ENCODE data around the gene ENTPD6.

Gene ENTPD6

DNA sequence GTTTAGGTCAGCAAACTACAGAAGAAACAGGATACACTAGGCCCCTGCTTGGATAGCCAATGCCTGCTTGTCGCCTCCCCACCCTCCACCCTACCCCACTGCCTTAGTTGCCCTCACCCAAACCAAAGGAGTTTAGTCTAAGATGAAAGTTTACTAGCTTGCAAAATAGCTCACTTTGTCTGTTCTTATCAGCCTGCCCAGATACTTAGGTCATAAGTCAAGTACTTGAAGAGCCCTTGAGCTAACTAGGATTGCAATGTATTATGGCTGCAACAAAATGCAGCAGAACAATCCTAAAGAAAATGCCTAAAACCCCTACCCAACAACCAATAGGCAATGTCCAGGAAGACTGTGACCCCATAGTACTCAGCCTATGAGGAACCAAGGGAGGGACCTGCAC lies 7.3 kb upstream of the ENTPD6 start:
- DNase-seq (ENCODE audit: low read depth) = no peak

DNA sequence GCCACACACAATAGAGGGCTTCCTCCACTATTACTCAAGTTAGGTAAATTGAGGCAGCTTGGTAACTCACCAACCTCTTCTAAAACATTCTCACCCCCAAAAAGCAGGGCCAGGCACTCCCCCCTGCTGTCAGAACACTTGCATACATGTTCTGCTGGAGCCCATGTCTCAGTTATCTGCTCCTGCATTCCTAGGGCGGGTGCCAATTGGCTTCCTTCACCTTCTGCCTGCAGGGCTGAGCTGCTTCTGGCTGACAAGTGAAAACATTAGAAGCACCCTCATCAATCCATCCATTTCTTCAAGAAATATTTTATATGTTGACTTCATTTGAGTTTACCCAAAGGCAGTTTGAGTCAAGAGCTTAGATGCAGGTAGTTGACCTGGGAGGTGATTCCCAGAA lies 4.5 kb upstream of the ENTPD6 start:
- DNase-seq (ENCODE audit: low read depth) = no peak

DNA sequence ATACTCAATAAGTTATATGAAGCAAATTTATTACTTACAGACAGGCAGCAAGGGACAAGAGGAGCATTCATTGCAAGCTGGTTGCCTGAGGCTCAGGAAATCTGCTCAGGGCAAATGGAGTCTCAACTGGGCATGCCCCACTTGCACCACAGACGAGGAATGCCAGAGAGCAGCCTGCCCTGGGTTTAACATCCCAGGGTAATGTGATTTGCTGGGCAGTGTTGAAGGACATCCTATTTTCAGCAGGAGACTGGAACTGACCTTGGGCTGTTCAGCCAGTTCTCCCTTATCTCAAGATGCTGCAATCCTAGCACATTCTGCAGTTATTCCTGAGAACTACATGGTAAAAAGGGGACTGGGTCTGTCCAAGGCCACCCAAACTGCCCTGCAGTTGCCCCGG lies 3.8 kb upstream of the ENTPD6 start:
- DNase-seq (ENCODE audit: low read depth) = no peak

DNA sequence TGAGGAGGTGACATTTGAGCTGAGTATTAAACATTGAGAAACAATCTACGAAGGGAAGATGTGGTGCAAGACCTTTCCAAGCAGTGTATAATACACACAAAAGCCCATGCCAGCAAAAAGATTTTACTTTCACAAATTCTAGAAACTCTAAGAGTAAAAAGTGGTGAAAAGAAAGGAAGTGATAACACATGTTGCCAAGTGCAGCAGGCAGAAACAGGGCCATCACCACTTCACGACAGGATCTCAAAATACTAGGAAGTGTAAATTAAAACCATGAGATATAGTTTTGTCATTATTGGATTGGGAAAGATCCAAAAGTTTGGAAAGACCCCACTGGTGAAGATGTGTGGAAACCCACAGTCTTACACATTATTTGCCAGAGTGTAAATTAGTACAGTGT lies 1.7 kb upstream of the ENTPD6 start:
- no peak for DNase-seq (ENCODE audit: low read depth)

DNA sequence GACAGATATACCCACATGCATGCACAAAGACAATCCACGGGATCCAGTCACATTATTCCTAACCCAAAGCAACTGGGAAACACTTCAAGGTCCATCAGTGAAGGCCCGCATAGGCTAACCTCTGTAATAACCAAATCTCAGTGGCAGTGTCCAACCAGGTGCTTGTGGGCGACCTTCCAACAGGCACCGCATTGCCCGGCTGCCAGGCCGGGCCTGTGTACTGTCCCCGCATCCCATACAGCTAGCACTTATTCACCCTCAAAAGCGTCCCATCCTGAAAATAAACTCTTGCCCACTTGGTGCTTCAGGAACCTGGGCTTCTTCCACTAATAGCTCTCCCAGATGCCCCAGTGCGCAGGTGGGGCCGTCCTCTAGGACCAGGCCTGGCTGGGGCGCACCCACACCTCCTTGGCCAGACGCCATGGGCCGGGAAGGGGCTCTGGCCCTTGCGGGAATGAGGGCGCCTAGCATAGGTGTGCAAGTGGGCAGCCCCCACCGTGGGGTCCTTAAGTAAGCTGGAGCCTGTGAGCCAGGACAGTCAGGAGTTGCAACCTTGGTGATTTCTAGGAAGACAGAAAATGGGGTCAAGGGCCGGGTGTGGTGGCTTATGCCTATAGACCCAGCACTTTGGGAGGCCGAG lies 1.1 kb upstream of the ENTPD6 start:
- DNase-seq (ENCODE audit: low read depth) = no peak

DNA sequence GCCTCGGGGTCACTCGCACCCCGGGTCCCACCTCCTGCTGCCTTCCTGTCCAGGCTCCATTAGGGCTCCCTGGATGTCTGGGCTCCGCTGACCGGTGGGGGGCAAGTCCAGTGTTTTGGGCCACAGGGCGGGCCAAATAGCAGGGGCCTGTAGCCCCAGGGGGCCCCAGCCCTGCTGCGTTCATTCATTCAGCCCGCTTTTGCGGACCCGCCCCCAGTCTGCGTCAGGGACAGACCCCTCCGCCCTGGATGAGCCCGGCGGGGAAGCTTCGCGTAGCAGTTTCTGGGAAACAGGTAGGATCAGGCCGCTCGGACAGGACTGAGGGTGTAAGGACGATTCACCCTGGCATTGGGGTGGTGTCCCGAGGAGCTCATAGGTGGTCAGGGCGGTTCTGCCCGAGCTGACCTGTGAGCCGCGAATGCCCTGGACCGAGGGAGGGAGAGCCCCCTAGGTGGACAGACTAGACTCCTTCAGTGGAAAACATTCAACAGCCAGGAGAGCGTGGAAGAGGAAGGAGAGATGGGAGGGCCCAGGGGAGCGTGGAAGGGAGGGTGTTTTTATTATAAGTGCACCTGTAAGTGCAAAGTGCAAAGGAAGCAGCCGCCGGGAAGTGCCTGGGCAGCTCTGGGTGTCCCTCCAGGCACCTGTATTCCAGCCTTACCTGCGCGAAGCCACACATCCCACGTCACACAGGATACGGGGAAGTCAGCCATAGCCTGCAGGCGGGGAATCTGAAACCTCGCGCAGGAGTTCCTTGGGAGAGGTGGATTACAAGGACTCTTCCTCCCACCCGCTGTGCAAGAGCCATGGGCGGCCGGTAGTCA lies 662 bp downstream of the ENTPD6 start:
- DNase-seq (ENCODE audit: low read depth) = no peak

DNA sequence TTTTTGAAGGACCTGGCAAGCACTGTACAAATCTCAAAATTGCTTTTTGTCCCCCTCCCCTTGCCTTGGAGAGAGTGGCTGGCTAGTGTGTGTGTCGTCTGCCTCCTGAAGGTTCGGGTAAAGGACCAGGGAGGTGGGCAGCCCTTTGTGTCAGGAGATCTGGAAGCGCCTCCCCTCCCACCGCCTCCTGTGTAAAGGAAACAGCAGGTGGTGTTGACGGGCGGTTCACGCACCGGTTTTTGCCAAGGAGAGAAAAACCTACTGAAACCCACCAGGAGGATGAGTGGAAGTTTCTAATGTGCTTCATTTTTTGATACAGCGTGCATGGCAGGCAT lies 1.2 kb downstream of the ENTPD6 start:
- no peak for DNase-seq (ENCODE audit: low read depth)

DNA sequence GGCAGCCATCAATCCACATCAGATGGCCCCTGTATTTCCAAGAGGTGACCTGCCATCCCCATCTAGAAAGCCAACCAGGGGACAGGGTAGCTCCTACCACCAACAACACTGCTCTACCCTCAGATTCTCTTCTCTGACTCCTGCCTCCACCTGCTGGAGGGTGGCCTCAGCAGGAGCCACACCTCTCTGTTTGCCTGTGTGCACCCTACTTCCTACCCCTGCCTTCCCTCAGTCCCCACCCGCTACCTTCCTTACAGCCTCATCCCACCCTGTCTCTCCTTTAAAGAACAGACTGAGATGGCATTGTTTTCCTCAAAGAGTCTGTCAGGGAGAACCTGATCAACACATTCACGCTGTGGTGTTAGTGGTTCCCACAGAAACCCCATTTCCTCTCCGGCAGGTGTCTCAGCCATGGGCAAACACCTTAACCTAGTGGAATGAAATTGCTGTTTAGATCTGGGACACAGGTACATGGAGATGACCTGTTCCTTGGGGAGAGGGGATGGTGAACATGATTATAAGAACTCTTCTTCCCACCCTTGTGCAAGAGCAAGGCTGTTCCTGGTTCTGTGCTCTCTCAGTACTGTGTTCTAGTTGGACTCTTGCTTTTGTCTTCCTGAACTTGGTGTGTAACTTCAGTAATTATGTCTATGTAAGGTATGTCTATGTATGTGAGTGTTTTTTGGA lies 1.8 kb downstream of the ENTPD6 start:
- DNase-seq (ENCODE audit: low read depth) = no peak

DNA sequence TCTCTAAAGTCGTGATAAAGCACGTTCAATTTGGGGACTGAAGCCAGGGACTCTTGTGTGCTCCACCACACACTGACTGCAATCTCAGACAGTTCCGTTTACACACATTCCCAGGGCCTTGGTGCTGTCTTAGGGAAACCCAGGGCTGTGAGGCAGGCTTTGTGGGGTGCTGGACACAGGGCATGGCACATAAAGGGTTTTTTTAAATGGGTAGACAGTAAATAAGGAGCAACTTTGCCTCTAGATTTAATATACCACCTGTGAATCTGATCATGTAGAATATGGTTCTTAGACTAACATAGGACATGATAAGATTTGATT lies 2.3 kb downstream of the ENTPD6 start:
- DNase-seq (ENCODE audit: low read depth) = no peak

DNA sequence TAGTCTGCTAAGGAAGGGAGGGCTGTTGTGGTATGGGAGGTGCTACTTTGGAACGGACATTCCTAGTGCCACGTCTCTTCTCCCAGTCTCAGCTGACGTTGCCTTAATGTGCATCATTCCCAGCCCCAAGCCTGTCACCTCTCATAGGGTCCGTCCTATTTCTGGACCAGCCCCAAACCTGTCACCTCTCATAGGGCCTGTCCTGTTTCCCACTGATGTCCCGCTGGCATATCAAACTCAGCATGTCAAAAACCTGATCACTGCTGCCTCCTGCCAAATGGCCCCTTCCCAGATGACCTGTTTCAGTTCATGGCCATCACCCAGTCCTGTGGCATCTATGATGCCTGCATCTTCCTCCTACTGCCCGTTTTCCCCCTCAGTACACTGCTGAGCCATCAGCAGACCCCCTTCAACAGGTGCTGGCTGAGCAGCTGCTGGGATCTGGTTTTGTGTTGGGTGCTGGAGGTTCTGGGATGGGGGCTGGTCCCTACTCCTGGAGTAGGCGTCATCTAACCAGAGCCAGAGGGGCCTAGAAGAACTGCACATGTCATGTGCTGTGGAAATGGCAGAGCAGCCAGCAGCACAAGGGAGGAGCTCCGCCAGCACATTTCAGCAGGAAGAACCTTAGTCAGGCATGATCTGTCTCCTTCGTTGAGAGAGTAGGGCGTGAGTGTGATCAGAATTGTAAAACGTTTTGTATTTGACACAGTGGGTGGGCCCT lies 3.3 kb downstream of the ENTPD6 start:
- DNase-seq (ENCODE audit: low read depth) = no peak

DNA sequence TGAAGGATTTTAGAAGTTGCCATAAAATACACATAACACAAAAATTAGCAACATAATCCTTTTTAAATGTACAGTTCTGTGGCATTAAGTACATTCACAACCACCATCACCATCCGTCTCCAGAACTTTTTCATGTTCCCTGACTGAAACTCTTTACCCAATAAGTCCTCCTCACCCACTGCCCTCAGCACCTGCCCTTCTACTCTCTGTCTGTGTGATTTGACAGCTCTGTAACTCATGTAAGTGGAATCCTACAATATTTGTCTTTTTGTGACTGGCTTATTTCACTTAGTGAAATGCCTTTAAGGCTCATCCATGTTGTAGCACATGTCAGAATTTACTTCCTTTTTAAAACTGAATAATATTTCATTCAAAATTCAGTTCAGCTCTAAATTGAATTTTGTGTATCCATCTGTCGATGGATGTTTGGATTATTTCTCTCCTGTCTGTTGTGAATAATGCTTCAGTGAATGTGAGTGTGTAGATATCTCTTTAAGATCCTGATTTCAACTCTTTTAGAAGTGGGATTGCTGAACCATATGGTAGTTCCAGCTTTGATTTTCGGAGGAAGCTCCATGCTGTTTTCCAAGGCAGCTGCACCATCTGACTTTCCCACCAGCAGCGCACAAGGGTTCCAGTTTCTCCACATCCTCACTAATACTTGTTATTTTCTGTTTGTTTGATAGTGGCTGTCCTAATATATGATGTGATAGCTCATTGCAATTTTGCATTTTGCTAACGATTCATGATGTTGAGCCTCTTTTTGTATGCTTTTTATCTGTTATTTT lies 4.2 kb downstream of the ENTPD6 start:
- DNase-seq (ENCODE audit: low read depth) = no peak

DNA sequence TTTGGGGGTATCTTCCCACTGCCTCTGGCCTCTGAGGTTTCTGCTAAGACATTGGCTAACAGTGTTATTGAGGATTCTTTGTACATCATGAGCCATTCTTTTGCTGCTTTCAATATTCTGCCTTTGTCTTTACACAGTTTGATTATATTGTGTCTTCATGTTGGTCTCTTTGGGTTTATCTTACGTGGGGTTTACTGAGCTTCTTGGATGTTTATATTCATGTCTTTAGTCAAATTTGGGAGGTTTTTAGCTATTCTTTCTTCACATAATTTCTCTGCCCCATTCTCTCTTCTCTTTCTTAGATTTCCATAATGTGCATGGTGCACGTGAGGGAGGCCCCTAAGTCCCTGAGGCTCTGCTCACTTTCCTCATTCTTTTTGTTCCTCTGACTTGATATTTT lies 7.6 kb downstream of the ENTPD6 start:
- DNase-seq (ENCODE audit: low read depth) = no peak

DNA sequence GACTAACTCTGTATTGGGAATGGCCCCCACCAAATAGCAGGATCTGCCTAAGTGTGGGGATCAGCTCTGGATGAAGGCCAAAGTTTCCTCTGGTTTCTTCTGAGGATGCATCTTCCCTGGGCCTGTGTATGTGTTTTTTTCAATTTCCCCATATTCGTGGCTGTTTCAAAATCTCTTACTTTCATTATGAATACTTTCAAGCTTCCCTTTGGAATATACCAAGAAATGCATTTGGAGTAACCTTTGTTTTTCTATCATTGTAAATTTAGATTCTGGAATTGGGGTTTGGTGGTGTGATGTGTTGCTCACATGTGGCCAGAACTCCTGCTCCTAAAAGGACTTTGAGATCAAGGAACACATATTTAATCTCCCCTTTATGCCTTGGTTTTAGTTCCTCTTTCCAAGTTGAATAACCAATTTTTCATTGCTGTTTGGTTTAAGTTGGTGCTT lies 8.4 kb downstream of the ENTPD6 start:
- DNase-seq (ENCODE audit: low read depth) = no peak

DNA sequence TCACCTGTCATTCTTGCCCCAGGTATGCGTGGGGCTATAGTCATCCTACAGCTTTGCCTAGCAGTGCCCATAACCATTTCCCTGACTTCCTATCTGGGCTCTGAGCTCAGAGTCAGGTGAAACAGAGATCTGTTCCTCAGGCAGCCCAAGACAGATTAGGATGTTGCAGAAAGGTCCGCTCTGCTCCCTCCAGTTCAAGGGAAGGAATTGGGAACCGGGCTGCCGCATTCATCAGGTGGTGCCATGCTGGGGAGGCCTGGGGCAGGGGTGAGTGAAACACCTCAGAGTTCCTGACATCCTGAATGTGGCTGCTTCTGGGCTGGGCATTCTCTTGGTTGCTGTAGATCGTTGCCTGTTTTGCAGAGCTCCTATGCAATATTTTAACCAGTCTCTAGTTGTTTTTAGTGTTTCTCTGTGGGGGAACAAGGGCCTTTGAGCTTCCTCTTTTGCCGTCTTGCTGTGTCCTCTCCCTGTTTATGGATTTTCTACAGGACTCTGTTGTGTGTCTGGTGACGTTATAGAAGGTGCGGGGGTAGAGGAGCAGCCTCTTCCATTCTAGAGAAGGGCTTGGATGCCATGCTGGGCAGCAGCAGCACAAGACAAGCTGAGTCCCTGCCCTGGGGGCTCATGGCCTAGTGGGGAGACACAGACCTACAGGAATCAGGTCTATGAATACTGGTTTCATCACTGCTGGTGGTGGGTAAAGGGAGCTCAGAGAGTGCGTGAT lies 9.2 kb downstream of the ENTPD6 start:
- DNase-seq (ENCODE audit: low read depth) = no peak

DNA sequence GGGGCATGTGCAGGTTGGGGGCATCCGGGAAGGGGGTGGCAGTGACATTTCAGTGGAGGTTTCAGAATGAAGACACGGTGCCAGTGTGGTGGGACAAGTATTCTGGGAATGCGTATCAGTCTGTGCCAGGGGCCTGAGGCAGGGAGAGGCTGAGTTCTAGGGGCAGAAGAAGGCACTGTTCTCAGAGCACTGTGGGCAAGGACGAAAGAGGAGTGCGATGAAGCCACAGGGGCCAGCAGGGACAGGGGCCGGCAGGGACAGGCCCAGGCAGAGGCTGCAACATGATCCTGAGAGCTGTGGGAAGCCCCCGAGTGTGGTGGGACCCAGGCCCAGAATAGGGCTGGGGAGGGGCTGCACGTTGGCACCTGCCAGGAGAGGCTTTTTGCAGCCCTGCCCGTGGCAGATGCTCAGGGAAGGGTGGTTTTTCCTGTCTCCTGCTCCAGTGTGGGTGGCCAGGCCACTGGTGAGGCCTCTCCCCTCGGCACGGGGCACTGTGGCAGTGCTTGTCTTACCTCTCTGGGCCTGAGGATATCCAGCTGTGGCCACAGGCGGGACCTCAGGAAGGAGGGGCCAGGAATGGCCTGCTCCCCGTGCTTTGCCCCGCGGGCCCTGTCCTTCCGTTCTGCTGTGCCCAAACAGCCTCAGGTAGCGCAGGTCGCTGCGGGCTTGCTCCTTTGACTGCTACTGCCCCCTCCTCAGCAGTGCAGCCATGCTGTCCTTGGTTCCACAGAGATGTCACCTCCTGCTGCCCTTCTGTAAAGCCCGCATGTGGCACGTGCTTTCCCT lies 10.0 kb downstream of the ENTPD6 start:
- no peak for DNase-seq (ENCODE audit: low read depth)

DNA sequence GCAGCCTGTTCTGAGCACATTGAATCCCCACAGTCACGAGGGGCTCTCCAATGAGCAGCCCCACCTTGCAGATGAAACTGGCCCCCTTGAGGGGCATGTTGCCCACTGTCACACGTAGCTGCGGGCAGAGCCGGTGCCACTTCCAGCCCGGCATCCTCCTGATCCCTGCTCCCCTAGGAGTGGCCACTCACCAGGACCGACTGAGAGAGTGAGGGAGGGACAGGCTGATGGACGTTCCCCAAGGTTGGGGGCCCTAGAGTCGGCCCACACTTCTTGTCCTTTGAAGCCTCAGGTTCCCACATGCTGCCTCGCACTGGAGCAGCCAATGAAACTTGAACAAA lies 10.5 kb downstream of the ENTPD6 start:
- DNase-seq (ENCODE audit: low read depth) = no peak

DNA sequence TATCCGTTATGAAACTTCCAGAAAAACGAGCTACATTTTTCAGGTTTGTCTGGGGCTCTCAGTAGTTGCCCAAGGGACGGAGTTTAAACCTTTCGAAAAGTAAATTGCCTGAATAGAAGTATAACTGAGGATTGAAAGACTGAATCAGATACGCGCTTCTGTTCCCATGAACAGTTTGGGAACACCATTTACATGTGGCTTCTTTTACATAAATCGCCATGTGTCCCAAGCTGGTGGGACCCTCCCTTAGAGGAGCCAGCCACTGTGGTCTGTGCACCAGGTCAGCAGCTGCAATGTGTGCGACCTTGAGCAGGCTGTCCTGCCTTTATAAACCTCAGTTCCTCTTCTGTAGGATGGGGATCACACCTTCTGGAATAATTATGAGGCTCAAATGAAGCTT lies 11.0 kb downstream of the ENTPD6 start:
- DNase-seq (ENCODE audit: low read depth) = no peak

DNA sequence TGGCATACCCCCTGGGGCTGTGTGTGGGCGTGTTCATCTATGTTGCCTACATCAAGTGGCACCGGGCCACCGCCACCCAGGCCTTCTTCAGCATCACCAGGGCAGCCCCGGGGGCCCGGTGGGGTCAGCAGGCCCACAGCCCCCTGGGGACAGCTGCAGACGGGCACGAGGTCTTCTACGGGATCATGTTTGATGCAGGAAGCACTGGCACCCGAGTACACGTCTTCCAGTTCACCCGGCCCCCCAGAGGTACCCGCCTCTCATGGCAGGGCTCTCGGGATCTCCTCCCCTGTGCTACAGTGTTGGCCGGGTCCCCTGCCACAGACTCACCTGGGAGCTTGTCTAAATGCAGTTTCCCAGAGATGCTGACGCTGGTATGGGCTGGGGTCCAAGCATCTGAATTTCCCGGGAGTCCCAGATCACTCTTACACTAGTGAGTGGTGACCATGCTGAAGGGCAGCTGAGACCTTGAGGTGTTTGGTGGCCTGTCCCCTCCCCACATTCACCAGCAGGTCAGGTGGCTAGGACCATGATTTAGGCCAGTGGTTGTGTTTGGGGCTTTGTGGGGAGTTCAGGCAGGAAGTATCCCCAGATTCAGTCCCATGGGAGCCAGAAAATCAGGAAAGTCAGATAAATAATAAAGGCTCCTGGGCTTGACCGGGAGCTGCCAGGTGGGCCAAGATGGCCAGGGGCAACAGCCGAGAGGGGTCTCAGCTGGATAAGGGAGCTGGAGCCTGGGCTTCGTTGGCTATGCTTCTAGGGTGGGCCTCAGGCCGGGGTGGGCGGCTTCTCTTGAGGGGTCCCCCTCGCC lies 11.8 kb downstream of the ENTPD6 start:
- no peak for DNase-seq (ENCODE audit: low read depth)

DNA sequence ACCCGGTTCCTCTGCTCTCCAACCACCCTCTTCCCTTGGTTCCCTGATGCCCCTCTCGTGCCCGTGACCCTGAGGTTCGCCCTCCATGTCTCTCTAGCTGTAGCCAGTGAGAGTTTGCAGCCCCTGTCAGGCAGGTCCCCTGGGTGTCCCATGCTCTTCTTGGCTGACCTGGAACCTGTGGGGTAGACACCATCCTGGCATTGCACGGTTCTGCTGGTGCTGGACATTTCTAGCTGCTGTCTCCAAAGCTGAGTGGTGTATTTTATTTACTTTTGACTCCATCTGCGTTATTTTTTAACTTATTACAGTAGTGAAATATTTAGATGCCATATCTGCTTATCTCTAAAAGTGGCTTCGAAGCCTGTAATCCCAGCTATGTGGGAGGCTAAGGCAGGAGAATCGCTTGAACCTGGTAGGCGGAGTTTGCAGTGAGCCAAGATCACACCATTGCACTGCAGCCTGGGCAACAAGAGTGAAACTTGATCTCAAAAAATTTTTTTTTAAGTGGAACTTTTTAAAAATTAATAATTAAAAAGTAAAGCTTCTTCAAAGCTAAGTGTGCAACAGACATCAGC lies 12.5 kb downstream of the ENTPD6 start:
- DNase-seq (ENCODE audit: low read depth) = no peak

Data from GM04503 (cell line).